Measurements from ENCODE around the gene CACNA1F. TPM values are rescaled to one million over a fixed set of nuclear protein-coding genes. Genes with fewer than 3 reads are reported as not detected.

The CACNA1F gene
- total and polyA plus RNA-seq, 8 donors, result 0.06 to 6.1 (median 0.27) TPM; not detected in 2

GRCh38 chrX:49247346-49247745, 14.2 kb upstream of the CACNA1F start:
- DNase-seq, result no peak
- Histone ChIP-seq H3K36me3 (peaks cover 0 to 84% (median 80%) of the 10 kb centered on the region in 4 donors), H3K4me3 (no peak overlapping the region), H3K9me3 (no peaks in the 10 kb centered on the region), H3K27ac (no peak overlapping the region), H3K27me3 (no peaks in the 10 kb centered on the region), H3K4me1 (no peaks in the 10 kb centered on the region)
- no peak for TF ChIP-seq CTCF (IDR thresholded peaks at IDR 0.05)
- TF ChIP-seq POLR2AphosphoS5 (IDR thresholded peaks at IDR 0.05), result no peak
- no peak for TF ChIP-seq POLR2A (IDR thresholded peaks at IDR 0.05)
- TF ChIP-seq EP300 (IDR thresholded peaks at IDR 0.05), result no peak
- 78 to 100% (median 96%) methylated on average over 4 to 11 of the region's 11 CpGs for WGBS, 5 donors
- intact Hi-C loops (cut with DNase I; ENCODE audit: low total_unique reads), result no loop called here

GRCh38 chrX:49246541-49246940, 13.4 kb upstream of the CACNA1F start:
- Histone ChIP-seq H3K27ac (no peak overlapping the region), H3K27me3 (no peaks in the 10 kb centered on the region), H3K4me1 (no peaks in the 10 kb centered on the region), H3K9me3 (no peaks in the 10 kb centered on the region), H3K36me3 (peaks cover 0 to 90% (median 84%) of the 10 kb centered on the region in 4 donors), H3K4me3 (no peak overlapping the region)
- 82 to 94% (median 92%) methylated on average over 4 to 10 of the region's 10 CpGs for WGBS, 5 donors
- no peak for DNase-seq
- TF ChIP-seq EP300 (IDR thresholded peaks at IDR 0.05), result no peak
- no peak for TF ChIP-seq CTCF (IDR thresholded peaks at IDR 0.05)
- TF ChIP-seq POLR2A (IDR thresholded peaks at IDR 0.05), result no peak
- intact Hi-C loops (cut with DNase I; ENCODE audit: low total_unique reads), result no loop called here

DNA sequence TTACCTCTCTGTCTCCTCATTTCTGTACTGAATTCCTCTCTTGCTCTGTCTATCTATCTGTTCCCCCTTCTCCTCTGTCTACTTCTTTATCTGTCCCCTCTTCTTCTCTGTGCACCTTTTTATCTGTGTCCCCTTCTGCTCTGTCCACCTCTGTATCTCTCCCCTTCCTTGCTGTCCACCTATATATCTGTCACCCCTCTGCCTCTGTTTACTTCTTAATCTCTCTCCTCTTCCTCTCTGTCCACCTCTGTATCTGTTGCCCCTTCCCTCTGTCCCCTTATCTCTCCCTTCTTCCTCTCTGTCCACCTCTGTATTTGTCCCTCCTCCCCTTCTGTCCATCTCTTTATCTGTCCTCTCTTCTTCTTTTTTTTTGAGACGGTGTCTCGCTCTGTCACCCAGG, 11.1 kb upstream of the CACNA1F start:
- 70 to 97% (median 92%) methylated on average over 2 of the region's 2 CpGs for WGBS, 5 donors
- peaks cover 0 to 75% (median 70%) of the 10 kb centered on the region in 4 donors for H3K36me3 ChIP-seq
- H3K4me3 ChIP-seq, result no peak overlapping the region
- intact Hi-C loops (cut with DNase I; ENCODE audit: low total_unique reads), result no loop called here
- DNase-seq, result no peak
- no peaks in the 10 kb centered on the region for H3K9me3 ChIP-seq
- H3K4me1 ChIP-seq, result no peaks in the 10 kb centered on the region
- TF ChIP-seq CTCF (IDR thresholded peaks at IDR 0.05), result no peak
- no peak for TF ChIP-seq POLR2AphosphoS5 (IDR thresholded peaks at IDR 0.05)
- no peak for TF ChIP-seq POLR2A (IDR thresholded peaks at IDR 0.05)
- no peak for TF ChIP-seq EP300 (IDR thresholded peaks at IDR 0.05)
- H3K27me3 ChIP-seq, result no peaks in the 10 kb centered on the region
- no peak overlapping the region for H3K27ac ChIP-seq

DNA sequence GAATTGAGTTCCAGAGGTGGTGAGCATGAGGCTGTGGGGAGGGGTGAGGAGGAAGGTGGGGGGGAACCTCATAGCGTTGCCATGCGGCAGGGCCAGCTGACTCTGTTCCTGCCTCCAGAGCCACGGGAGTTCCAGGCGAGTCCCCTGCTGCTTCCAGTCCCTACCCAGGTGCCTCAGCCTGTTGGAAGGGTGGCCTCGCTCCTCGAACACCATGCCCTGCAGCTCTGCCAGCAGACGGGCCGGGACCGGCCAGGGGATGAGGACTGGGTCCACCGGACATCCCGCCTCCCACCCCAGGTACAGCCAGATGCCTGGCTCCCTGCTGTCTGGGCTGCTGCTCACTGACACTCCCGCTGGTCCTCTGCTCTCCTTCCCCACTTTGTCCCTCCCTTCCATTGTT, 10.0 kb upstream of the CACNA1F start:
- Histone ChIP-seq H3K27ac (no peak overlapping the region), H3K4me1 (peaks cover 0 to 4% (median 0%) of the 10 kb centered on the region in 4 donors), H3K36me3 (peaks cover 0 to 65% (median 60%) of the 10 kb centered on the region in 4 donors), H3K27me3 (no peaks in the 10 kb centered on the region), H3K4me3 (no peak overlapping the region), H3K9me3 (no peaks in the 10 kb centered on the region)
- intact Hi-C loops (cut with DNase I; ENCODE audit: low total_unique reads), result no loop called here
- WGBS, 5 donors, result 72 to 100% (median 84%) methylated on average over 1 to 12 of the region's 12 CpGs
- no peak for TF ChIP-seq CTCF (IDR thresholded peaks at IDR 0.05)
- no peak for TF ChIP-seq POLR2AphosphoS5 (IDR thresholded peaks at IDR 0.05)
- TF ChIP-seq EP300 (IDR thresholded peaks at IDR 0.05), result no peak
- no peak for TF ChIP-seq POLR2A (IDR thresholded peaks at IDR 0.05)
- DNase-seq, result no peak

Data from stomach (tissue), 9 donors.